ENCODE measurements around the gene CPNE6. TPM values are rescaled to one million over a fixed set of nuclear protein-coding genes. Genes with fewer than 3 reads are reported as not detected.

Gene CPNE6
- total and polyA plus RNA-seq, 8 donors = 0.07 TPM; not detected in 7

GRCh38 chr14:24076302-24076601 lies 4.9 kb downstream of the CPNE6 start:
- Histone ChIP-seq H3K36me3 (no peaks in the 10 kb centered on the region), H3K9me3 (no peaks in the 10 kb centered on the region), H3K4me3 (no peak overlapping the region), H3K27ac (no peak overlapping the region), H3K27me3 (no peaks in the 10 kb centered on the region), H3K4me1 (peaks cover 0 to 5% (median 0%) of the 10 kb centered on the region in 3 donors)
- WGBS, 2 donors = 85 to 87% methylated on average over 10 of the region's 10 CpGs
- intact Hi-C loops (cut with DNase I) = no loop called here
- DNase-seq (no peak), ATAC-seq (no peak), FAIRE-seq (no peak)
- TF ChIP-seq, protein P1, sequence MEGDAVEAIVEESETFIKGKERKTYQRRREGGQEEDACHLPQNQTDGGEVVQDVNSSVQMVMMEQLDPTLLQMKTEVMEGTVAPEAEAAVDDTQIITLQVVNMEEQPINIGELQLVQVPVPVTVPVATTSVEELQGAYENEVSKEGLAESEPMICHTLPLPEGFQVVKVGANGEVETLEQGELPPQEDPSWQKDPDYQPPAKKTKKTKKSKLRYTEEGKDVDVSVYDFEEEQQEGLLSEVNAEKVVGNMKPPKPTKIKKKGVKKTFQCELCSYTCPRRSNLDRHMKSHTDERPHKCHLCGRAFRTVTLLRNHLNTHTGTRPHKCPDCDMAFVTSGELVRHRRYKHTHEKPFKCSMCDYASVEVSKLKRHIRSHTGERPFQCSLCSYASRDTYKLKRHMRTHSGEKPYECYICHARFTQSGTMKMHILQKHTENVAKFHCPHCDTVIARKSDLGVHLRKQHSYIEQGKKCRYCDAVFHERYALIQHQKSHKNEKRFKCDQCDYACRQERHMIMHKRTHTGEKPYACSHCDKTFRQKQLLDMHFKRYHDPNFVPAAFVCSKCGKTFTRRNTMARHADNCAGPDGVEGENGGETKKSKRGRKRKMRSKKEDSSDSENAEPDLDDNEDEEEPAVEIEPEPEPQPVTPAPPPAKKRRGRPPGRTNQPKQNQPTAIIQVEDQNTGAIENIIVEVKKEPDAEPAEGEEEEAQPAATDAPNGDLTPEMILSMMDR (IDR thresholded peaks at IDR 0.05) = no peak

- Histone ChIP-seq H3K4me1 (peaks cover 0 to 5% (median 4%) of the 10 kb centered on the region in 3 donors), H3K9me3 (no peaks in the 10 kb centered on the region), H3K4me3 (no peak overlapping the region), H3K27ac (no peak overlapping the region), H3K27me3 (no peaks in the 10 kb centered on the region), H3K36me3 (no peaks in the 10 kb centered on the region)
- WGBS, 2 donors = 91 to 93% methylated on average over 23 of the region's 23 CpGs
- FAIRE-seq (no peak), DNase-seq (peak in 1 of 6 donors; percentile 47), ATAC-seq (no peak)
- intact Hi-C loops (cut with DNase I) = no loop called here
- TF ChIP-seq, protein P1 (IDR thresholded peaks at IDR 0.05) = no peak
Measured at GRCh38 chr14:24077086-24077485, 5.7 kb downstream of the CPNE6 start.

- TF ChIP-seq, protein P1 (IDR thresholded peaks at IDR 0.05) = no peak
- Histone ChIP-seq H3K4me1 (peaks cover 0 to 4% (median 0%) of the 10 kb centered on the region in 3 donors), H3K27ac (no peak overlapping the region), H3K4me3 (no peak overlapping the region), H3K27me3 (no peaks in the 10 kb centered on the region), H3K9me3 (no peaks in the 10 kb centered on the region), H3K36me3 (no peaks in the 10 kb centered on the region)
- no peak for ATAC-seq
- WGBS, 2 donors = 72 to 84% methylated on average over 3 of the region's 3 CpGs
- DNase-seq = peak in 1 of 6 donors; percentile 32
- intact Hi-C loops (cut with DNase I) = no loop called here
- FAIRE-seq = no peak
Measured at GRCh38 chr14:24078146-24078545, 6.8 kb downstream of the CPNE6 start.

DNA sequence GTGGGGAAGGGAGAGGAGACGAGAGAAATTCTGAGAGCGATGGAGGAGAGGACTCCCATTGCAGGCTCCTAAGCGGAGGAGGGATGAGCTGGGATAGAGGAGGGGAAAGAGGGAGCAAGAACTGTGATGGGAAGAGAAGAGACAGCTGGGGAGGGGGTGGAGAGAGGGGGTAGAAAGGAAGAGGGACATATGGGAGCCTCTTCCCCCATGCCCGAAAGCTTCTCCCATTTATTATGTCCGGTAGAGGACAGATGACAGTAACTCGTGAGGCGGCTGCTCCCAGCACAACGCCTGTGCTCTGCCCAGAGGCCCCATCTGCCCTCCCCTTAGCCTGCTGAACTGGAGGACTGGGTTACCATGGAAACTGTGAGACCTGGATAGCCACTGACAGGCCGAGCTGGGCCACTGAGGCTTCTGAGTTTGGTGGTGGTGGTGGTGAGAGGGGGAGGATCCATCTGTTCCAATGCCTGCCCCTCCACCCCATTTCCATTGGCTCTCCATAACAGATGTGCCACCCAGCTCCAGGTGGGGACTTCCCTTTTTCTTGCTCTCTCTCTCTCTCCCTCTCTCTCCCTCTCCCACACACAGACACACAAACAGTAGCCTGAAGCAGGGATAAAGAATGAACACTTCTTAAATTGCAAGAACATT lies 8.3 kb downstream of the CPNE6 start:
- ATAC-seq = peak in 2 of 4 donors; percentile 27 to 50
- intact Hi-C loops (cut with DNase I) = no loop called here
- no peaks in the 10 kb centered on the region for H3K9me3 ChIP-seq
- H3K27me3 ChIP-seq = no peaks in the 10 kb centered on the region
- TF ChIP-seq, protein P1 (IDR thresholded peaks at IDR 0.05) = no peak
- H3K27ac ChIP-seq = no peak overlapping the region
- no peaks in the 10 kb centered on the region for H3K36me3 ChIP-seq
- no peak overlapping the region for H3K4me3 ChIP-seq
- WGBS, 2 donors = 92 to 96% methylated on average over 9 of the region's 9 CpGs
- DNase-seq = peak in 1 of 6 donors; percentile 44
- H3K4me1 ChIP-seq = peaks cover 0 to 4% (median 0%) of the 10 kb centered on the region in 3 donors
- FAIRE-seq = no peak

GRCh38 chr14:24080142-24080530 lies 8.8 kb downstream of the CPNE6 start:
- ATAC-seq (no peak), FAIRE-seq (no peak), DNase-seq (peak in 1 of 6 donors; percentile 31)
- TF ChIP-seq, protein P1 (IDR thresholded peaks at IDR 0.05) = no peak
- Histone ChIP-seq H3K36me3 (no peaks in the 10 kb centered on the region), H3K9me3 (no peaks in the 10 kb centered on the region), H3K27me3 (no peaks in the 10 kb centered on the region), H3K4me3 (no peak overlapping the region), H3K27ac (no peak overlapping the region), H3K4me1 (peaks cover 0 to 4% (median 0%) of the 10 kb centered on the region in 3 donors)
- 65 to 81% methylated on average over 6 of the region's 6 CpGs for WGBS, 2 donors
- intact Hi-C loops (cut with DNase I) = no loop called here

Measured in pancreas (tissue), 10 donors.